ENCODE measurements around the gene PELI3. TPM values are rescaled to one million over a fixed set of nuclear protein-coding genes. Genes with fewer than 3 reads are reported as not detected.

PELI3 gene
- total and polyA plus RNA-seq, 2 of the 8 experiments (the other 6 are each of a cell fraction or from before 2014, with no cell fraction given) = 5.2 to 7.6 TPM

GRCh38 chr11:66491315-66491935, 24.7 kb downstream of the PELI3 start:
- POLR2A ChIA-PET (ENCODE audit: partially characterized antibody) = interaction anchor here (0.6 to 4.6 kb wide), 12 partner anchors 12 to 187 kb away, joined by 3 to 37 read pairs (median 4); partner anchors contain the start of genes BBS1, DPP3 and RBM4B
- TF ChIP-seq CHD2 (IDR thresholded peaks at IDR 0.05; ENCODE audit: low read length) (no peak), ASH2L (IDR thresholded peaks at IDR 0.05; ENCODE audit: low read length) (peak; percentile 45), RBBP5 (IDR thresholded peaks at IDR 0.05; ENCODE audit: borderline replicate concordance, low read depth, low read length) (no peak), CHD1 (IDR thresholded peaks at IDR 0.05; ENCODE audit: low read depth, low read length) (no peak), JUN (IDR thresholded peaks at IDR 0.05; ENCODE audit: low read depth, low read length) (no peak), ATF3 (IDR thresholded peaks at IDR 0.05; ENCODE audit: insufficient read depth, low read depth, low read length) (no peak), BCL11A (IDR thresholded peaks at IDR 0.05; ENCODE audit: low read depth in 2 of 2, low read length in 2 of 2) (no peak), EGR1 (IDR thresholded peaks at IDR 0.05; ENCODE audit: borderline replicate concordance, low read depth, low read length) (no peak)
- TF ChIP-seq, protein P1, sequence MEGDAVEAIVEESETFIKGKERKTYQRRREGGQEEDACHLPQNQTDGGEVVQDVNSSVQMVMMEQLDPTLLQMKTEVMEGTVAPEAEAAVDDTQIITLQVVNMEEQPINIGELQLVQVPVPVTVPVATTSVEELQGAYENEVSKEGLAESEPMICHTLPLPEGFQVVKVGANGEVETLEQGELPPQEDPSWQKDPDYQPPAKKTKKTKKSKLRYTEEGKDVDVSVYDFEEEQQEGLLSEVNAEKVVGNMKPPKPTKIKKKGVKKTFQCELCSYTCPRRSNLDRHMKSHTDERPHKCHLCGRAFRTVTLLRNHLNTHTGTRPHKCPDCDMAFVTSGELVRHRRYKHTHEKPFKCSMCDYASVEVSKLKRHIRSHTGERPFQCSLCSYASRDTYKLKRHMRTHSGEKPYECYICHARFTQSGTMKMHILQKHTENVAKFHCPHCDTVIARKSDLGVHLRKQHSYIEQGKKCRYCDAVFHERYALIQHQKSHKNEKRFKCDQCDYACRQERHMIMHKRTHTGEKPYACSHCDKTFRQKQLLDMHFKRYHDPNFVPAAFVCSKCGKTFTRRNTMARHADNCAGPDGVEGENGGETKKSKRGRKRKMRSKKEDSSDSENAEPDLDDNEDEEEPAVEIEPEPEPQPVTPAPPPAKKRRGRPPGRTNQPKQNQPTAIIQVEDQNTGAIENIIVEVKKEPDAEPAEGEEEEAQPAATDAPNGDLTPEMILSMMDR (IDR thresholded peaks at IDR 0.05; ENCODE audit: control extremely low read depth in 1 of 3, insufficient read depth in 1 of 3, low read depth in 1 of 3, low read length in 3 of 3) = peak; percentile 64 to 82 (median 72)

More at GRCh38 chr11:66491315-66491935, 24.7 kb downstream of the PELI3 start:
- no peak overlapping the region for H2BK12ac ChIP-seq (ENCODE audit: low read depth, low read length)
- H3K4ac ChIP-seq (replicated peaks; ENCODE audit: insufficient read length, low read depth, low read length) = peak overlapping the region; percentile 53
- CTCF ChIA-PET (ENCODE audit: partially characterized antibody) = interaction anchor here (0.6 to 4.5 kb wide), 59 partner anchors 8 to 537 kb away, joined by 3 to 23 read pairs (median 4); partner anchors contain the start of genes ACTN3, CCDC87, CCS and CTSF
- H3K18ac ChIP-seq (ENCODE audit: extremely low read depth, low read length) = no peak overlapping the region; the same call in 1 of the 2 replicates
- H2AFZ ChIP-seq (ENCODE audit: low read length) = no peak overlapping the region
- no peaks in the 10 kb centered on the region for H3K23me2 ChIP-seq (ENCODE audit: low read depth, low read length)
- no peak overlapping the region for H3K23ac ChIP-seq (ENCODE audit: insufficient read length)
- no peaks in the 10 kb centered on the region for H3K79me1 ChIP-seq (ENCODE audit: low read depth, low read length)
- H3K27me3 ChIP-seq (replicated peaks in 1 of 4; ENCODE audit: control insufficient read depth in 3 of 4, extremely low read depth in 1 of 4, insufficient read depth in 3 of 4, low read length in 3 of 4) = no peaks in the 10 kb centered on the region
- peak overlapping the region in 1 of 4 experiments; percentile 10; a peak in 1 of 8 replicates for H3K4me3 ChIP-seq (ENCODE audit: extremely low read depth in 1 of 4, insufficient read depth in 2 of 4, low read depth in 3 of 4, low read length in 4 of 4)
- H2BK20ac ChIP-seq (ENCODE audit: low read length) = no peak overlapping the region
- no peak overlapping the region for H3K27ac ChIP-seq (ENCODE audit: low read depth, low read length)
- peaks cover 0 to 12% (median 5%) of the 10 kb centered on the region in 4 experiments; a peak in 4 of 7 replicates for H3K4me1 ChIP-seq (replicated peaks in 1 of 4; ENCODE audit: control insufficient read depth in 3 of 4, insufficient read depth in 4 of 4, low read length in 3 of 4)
- no peak overlapping the region for H3K14ac ChIP-seq (ENCODE audit: insufficient read length)
- no peak for FAIRE-seq
- H3K4me2 ChIP-seq (ENCODE audit: insufficient read depth in 1 of 2, low read depth in 2 of 2, low read length in 2 of 2) = no peak overlapping the region; a peak in 1 of 4 replicates
- no peak overlapping the region for H4K91ac ChIP-seq (replicated peaks; ENCODE audit: insufficient read length, low read length)
- H3K79me2 ChIP-seq (ENCODE audit: control insufficient read depth in 1 of 2, insufficient read depth in 2 of 2, low read length in 2 of 2) = no peaks in the 10 kb centered on the region
- no peak overlapping the region for H4K5ac ChIP-seq (ENCODE audit: insufficient read length, low read depth, low read length)
- H3K9me3 ChIP-seq (ENCODE audit: insufficient read depth in 2 of 2, low read depth in 1 of 2, low read length in 1 of 2) = no peaks in the 10 kb centered on the region
- H2AK5ac ChIP-seq (ENCODE audit: low read depth, low read length) = no peak overlapping the region; the same call in 1 of the 2 replicates
- H3K56ac ChIP-seq (replicated peaks; ENCODE audit: insufficient read length, low read depth, low read length) = no peak overlapping the region
- no peak overlapping the region for H3K9ac ChIP-seq (replicated peaks in 1 of 4; ENCODE audit: extremely low read depth in 1 of 4, low read depth in 3 of 4, low read length in 3 of 4)
- WGBS, 2 experiments (ENCODE audit: extremely low coverage in 1 of 2, insufficient coverage in 1 of 2, insufficient read length in 1 of 2, insufficient replicate concordance in 2 of 2, low coverage in 1 of 2, low lambda C conversion rate in 2 of 2, missing lambda C conversion rate in 1 of 2) = 82% methylated on average over 7 of the region's 20 CpGs; no CpG with 5 or more reads in 1 of the 2 experiments
- DNase-seq (ENCODE audit: low read depth in 1 of 2, low spot score in 2 of 2) = peak in 1 of 2 experiments; percentile 81
- peaks cover 0 to 2% of the 10 kb centered on the region in 2 experiments for H4K20me1 ChIP-seq (replicated peaks in 1 of 2; ENCODE audit: control insufficient read depth in 1 of 2, insufficient read depth in 2 of 2, low read length in 2 of 2)
- H4K8ac ChIP-seq (ENCODE audit: extremely low read depth, insufficient read depth, low read length) = no peak overlapping the region
- peak overlapping the region; percentile 90; the same call in 1 of the 2 replicates for H2BK5ac ChIP-seq (ENCODE audit: low read depth, low read length)
- H3K36me3 ChIP-seq (ENCODE audit: control insufficient read depth in 2 of 4, insufficient read depth in 4 of 4, low read length in 3 of 4) = peaks cover 0 to 21% (median 12%) of the 10 kb centered on the region in 4 experiments; a peak in 6 of 8 replicates
- no peak overlapping the region for H2BK120ac ChIP-seq (replicated peaks; ENCODE audit: low read depth, low read length)
- no peak overlapping the region for H2BK15ac ChIP-seq (ENCODE audit: low read length)
